WTC11 (cell line): ENCODE measurements around the gene RCAN2. TPM values are rescaled to one million over a fixed set of nuclear protein-coding genes. Genes with fewer than 3 reads are reported as not detected.

ENCODE experiments used
- ATAC-seq: fragments of 200-7000 bp; cut with Tn5 transposase; 2 replicates; pipeline ENCODE4 v1.10.0; 2021; ENCODE audit warnings: mild to moderate bottlenecking, moderate library complexity
- CTCF ChIA-PET: fragments of 300-600 bp; sonication (Branson Sonifier 250); formaldehyde crosslinking; loops from one replicate; lab custom pipeline; 2021; ENCODE audit warnings: antibody characterized with exemption; lab: Charles Lee
- POLR2A ChIA-PET: fragments of 350-600 bp; sonication (Branson Sonifier 250); formaldehyde crosslinking; loops from one replicate; lab custom pipeline; 2021; ENCODE audit warnings: antibody characterized with exemption; lab: Charles Lee
- DNase-seq: peaks from one replicate; pipeline ENCODE4 v3.0.0; 2021; ENCODE audit warnings: low spot score
- H3K27ac Mint-ChIP-seq: 2 replicates; pipeline ENCODE4 v1.8.0; 2021; ENCODE audit warnings: mixed read lengths
- H3K27me3 Mint-ChIP-seq: 2 replicates; pipeline ENCODE4 v1.8.0; 2021; ENCODE audit warnings: low read depth, mild to moderate bottlenecking, moderate library complexity, mixed read lengths
- H3K36me3 Mint-ChIP-seq: 2 replicates; pipeline ENCODE4 v1.8.0; 2021; ENCODE audit warnings: mixed read lengths
- H3K4me1 Mint-ChIP-seq: 2 replicates; pipeline ENCODE4 v1.8.0; 2022; ENCODE audit warnings: mixed read lengths
- H3K4me3 Mint-ChIP-seq: 2 replicates; pipeline ENCODE4 v1.8.0; 2021; ENCODE audit warnings: mild to moderate bottlenecking, moderate library complexity, mixed read lengths
- H3K9me3 Mint-ChIP-seq: 2 replicates; pipeline ENCODE4 v1.8.0; 2021; ENCODE audit warnings: mixed read lengths
- AFF4 ChIP-seq: sonication (generic); formaldehyde crosslinking; IDR thresholded peaks from 2 replicates; pipeline ENCODE4 v1.8.1; 2023; ENCODE audit warnings: mild to moderate bottlenecking, missing genetic modification reagents, borderline replicate concordance
- ATF1 ChIP-seq: sonication (generic); formaldehyde crosslinking; IDR thresholded peaks from 2 replicates; pipeline ENCODE4 v1.8.1; 2023; ENCODE audit warnings: mild to moderate bottlenecking, moderate library complexity, missing genetic modification reagents
- CBFB ChIP-seq: sonication (generic); formaldehyde crosslinking; IDR thresholded peaks from 2 replicates; pipeline ENCODE4 v1.8.1; 2022; ENCODE audit warnings: mild to moderate bottlenecking, low read depth, missing genetic modification reagents
- E2F4 ChIP-seq: sonication (generic); formaldehyde crosslinking; IDR thresholded peaks from 2 replicates; pipeline ENCODE4 v1.8.1; 2022; ENCODE audit warnings: low read depth, mild to moderate bottlenecking, moderate library complexity, missing genetic modification reagents, borderline replicate concordance
- ELF4 ChIP-seq: sonication (generic); formaldehyde crosslinking; IDR thresholded peaks from 2 replicates; pipeline ENCODE4 v1.8.1; 2022; ENCODE audit warnings: low read depth, mild to moderate bottlenecking, moderate library complexity, missing genetic modification reagents
- KAT7 ChIP-seq: sonication (generic); formaldehyde crosslinking; IDR thresholded peaks from 2 replicates; pipeline ENCODE4 v1.8.1; 2023; ENCODE audit warnings: missing genetic modification reagents, mild to moderate bottlenecking, borderline replicate concordance
- MAX ChIP-seq: sonication (generic); formaldehyde crosslinking; IDR thresholded peaks from 2 replicates; pipeline ENCODE4 v1.8.0; 2022; ENCODE audit warnings: mild to moderate bottlenecking, missing genetic modification reagents
- STAT6 ChIP-seq: sonication (generic); formaldehyde crosslinking; conservative IDR thresholded peaks from 2 replicates; pipeline ENCODE4 v1.8.1; 2023; ENCODE audit warnings: mild to moderate bottlenecking, low read depth, missing genetic modification reagents, moderate library complexity
- TEAD1 ChIP-seq: sonication (generic); formaldehyde crosslinking; IDR thresholded peaks from 2 replicates; pipeline ENCODE4 v1.8.0; 2022; ENCODE audit warnings: mild to moderate bottlenecking, missing genetic modification reagents
- ZNF219 ChIP-seq: sonication (generic); formaldehyde crosslinking; IDR thresholded peaks from 2 replicates; pipeline ENCODE4 v1.8.0; 2023; ENCODE audit warnings: missing genetic modification reagents, mild to moderate bottlenecking, borderline replicate concordance
- ZNF512 ChIP-seq: sonication (generic); formaldehyde crosslinking; IDR thresholded peaks from 2 replicates; pipeline ENCODE4 v1.8.1; 2022; ENCODE audit warnings: missing genetic modification reagents, borderline replicate concordance
- total RNA-seq: library from RNA; stranded (reverse); gene quantifications from 3 replicates; pipeline ENCODE4 v1.2.3, GENCODE V29; 2021

The RCAN2 gene
- total RNA-seq, 1 experiment from 2014 or later, result 3.9 TPM

GRCh38 chr6:46509063-46509462, 17.8 kb upstream of the RCAN2 start:
- CTCF ChIA-PET, result no interaction called here

More at GRCh38 chr6:46509063-46509462, 17.8 kb upstream of the RCAN2 start:
- H3K27me3 Mint-ChIP-seq, result no peaks in the 10 kb centered on the region
- no peak overlapping the region for H3K4me3 Mint-ChIP-seq
- ATAC-seq (no peak), DNase-seq (no peak)
- H3K9me3 Mint-ChIP-seq, result no peaks in the 10 kb centered on the region
- POLR2A ChIA-PET, result no interaction called here
- no peak overlapping the region for H3K27ac Mint-ChIP-seq
- H3K4me1 Mint-ChIP-seq, result no peaks in the 10 kb centered on the region
- TF ChIP-seq AFF4 (no peak), TEAD1 (CRISPR knock-in tag) (no peak), ZNF219 (CRISPR knock-in tag) (no peak), KAT7 (no peak), CBFB (CRISPR knock-in tag) (no peak), ELF4 (no peak), MAX (CRISPR knock-in tag) (no peak), STAT6 (no peak), ATF1 (CRISPR knock-in tag) (no peak), E2F4 (CRISPR knock-in tag) (no peak), ZNF512 (CRISPR knock-in tag) (no peak)
- no peaks in the 10 kb centered on the region for H3K36me3 Mint-ChIP-seq
